MM.1S (cell line): ENCODE results near the gene CD81.

ENCODE experiments used
- CTCF ChIP-seq: fragments of 300-600 bp; sonication (generic); IDR thresholded peaks from 2 replicates; pipeline ENCODE4 v1.5.1; 2016; ENCODE audit warnings: antibody characterized with exemption, low read length, mixed read lengths
- EZH2 ChIP-seq: fragments of 300-600 bp; sonication (generic); optimal IDR thresholded peaks from 2 replicates; pipeline ENCODE3; 2017; ENCODE audit warnings: low read depth, mild to moderate bottlenecking, antibody characterized with exemption, low read length, mixed read lengths

GRCh38 chr11:2396471-2396870 lies 19.4 kb downstream of the CD81 start:
- no peak for TF ChIP-seq EZH2
- TF ChIP-seq CTCF = no peak
